Chondrocyte (in vitro differentiated cells): Measurements from ENCODE around the gene TRIM17. TPM values are rescaled to one million over a fixed set of nuclear protein-coding genes. Genes with fewer than 3 reads are reported as not detected.

Experiments
- DNase-seq: peaks from one replicate; pipeline ENCODE4 v3.0.0; 2021; ENCODE audit warnings: mixed read lengths, low spot score
- H3K27ac Mint-ChIP-seq: one replicate; pipeline ENCODE4 v1.8.0; 2021; ENCODE audit warnings: mild to moderate bottlenecking, moderate library complexity, mixed read lengths; ENCODE audit not compliant: unreplicated experiment
- H3K27me3 Mint-ChIP-seq: 2 replicates; pipeline ENCODE4 v1.8.0; 2021; ENCODE audit warnings: low read depth, mixed read lengths
- H3K36me3 Mint-ChIP-seq: 2 replicates; pipeline ENCODE4 v1.8.0; 2021; ENCODE audit warnings: low read depth, mixed read lengths
- H3K4me1 Mint-ChIP-seq: 2 replicates; pipeline ENCODE4 v1.8.0; 2021; ENCODE audit warnings: low read depth, mild to moderate bottlenecking, mixed read lengths
- H3K4me3 Mint-ChIP-seq: one replicate; pipeline ENCODE4 v1.8.0; 2021; ENCODE audit warnings: mild to moderate bottlenecking, moderate library complexity, mixed read lengths; ENCODE audit not compliant: unreplicated experiment
- H3K9me3 Mint-ChIP-seq: 2 replicates; pipeline ENCODE4 v1.8.0; 2021; ENCODE audit warnings: low read depth, mixed read lengths
- total RNA-seq: library from RNA; stranded (reverse); gene quantifications from 3 replicates; pipeline ENCODE4 v1.2.1, GENCODE V29; 2021
- TF ChIP-seq, protein P1 (sequence below): fragments of 200-600 bp; sonication (generic); IDR thresholded peaks from 2 replicates; pipeline ENCODE4 v1.5.0; 2021; ENCODE audit warnings: antibody characterized with exemption, mild to moderate bottlenecking, moderate library complexity

Gene TRIM17
- total RNA-seq, 1 donor from 2014 or later: 0.35 TPM

- peak; percentile 82 for DNase-seq
- H3K27ac Mint-ChIP-seq: peak overlapping the region; percentile 43
- peaks cover 8% of the 10 kb centered on the region for H3K4me1 Mint-ChIP-seq
- H3K9me3 Mint-ChIP-seq: no peaks in the 10 kb centered on the region
- TF ChIP-seq, protein P1, sequence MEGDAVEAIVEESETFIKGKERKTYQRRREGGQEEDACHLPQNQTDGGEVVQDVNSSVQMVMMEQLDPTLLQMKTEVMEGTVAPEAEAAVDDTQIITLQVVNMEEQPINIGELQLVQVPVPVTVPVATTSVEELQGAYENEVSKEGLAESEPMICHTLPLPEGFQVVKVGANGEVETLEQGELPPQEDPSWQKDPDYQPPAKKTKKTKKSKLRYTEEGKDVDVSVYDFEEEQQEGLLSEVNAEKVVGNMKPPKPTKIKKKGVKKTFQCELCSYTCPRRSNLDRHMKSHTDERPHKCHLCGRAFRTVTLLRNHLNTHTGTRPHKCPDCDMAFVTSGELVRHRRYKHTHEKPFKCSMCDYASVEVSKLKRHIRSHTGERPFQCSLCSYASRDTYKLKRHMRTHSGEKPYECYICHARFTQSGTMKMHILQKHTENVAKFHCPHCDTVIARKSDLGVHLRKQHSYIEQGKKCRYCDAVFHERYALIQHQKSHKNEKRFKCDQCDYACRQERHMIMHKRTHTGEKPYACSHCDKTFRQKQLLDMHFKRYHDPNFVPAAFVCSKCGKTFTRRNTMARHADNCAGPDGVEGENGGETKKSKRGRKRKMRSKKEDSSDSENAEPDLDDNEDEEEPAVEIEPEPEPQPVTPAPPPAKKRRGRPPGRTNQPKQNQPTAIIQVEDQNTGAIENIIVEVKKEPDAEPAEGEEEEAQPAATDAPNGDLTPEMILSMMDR: no peak
- no peaks in the 10 kb centered on the region for H3K36me3 Mint-ChIP-seq
- peak overlapping the region; percentile 87 for H3K4me3 Mint-ChIP-seq
- no peaks in the 10 kb centered on the region for H3K27me3 Mint-ChIP-seq
Observed at GRCh38 chr1:228378873-228379460, 37.7 kb downstream of the TRIM17 start.

GRCh38 chr1:228378090-228378872 is 38.4 kb downstream of the TRIM17 start:
- Mint-ChIP-seq H3K36me3 (no peaks in the 10 kb centered on the region), H3K4me3 (peak overlapping the region; percentile 87), H3K9me3 (no peaks in the 10 kb centered on the region), H3K27ac (no peak overlapping the region), H3K27me3 (no peaks in the 10 kb centered on the region), H3K4me1 (peaks cover 8% of the 10 kb centered on the region)
- DNase-seq: peak; percentile 93
- TF ChIP-seq, protein P1: peak; percentile 90

DNA sequence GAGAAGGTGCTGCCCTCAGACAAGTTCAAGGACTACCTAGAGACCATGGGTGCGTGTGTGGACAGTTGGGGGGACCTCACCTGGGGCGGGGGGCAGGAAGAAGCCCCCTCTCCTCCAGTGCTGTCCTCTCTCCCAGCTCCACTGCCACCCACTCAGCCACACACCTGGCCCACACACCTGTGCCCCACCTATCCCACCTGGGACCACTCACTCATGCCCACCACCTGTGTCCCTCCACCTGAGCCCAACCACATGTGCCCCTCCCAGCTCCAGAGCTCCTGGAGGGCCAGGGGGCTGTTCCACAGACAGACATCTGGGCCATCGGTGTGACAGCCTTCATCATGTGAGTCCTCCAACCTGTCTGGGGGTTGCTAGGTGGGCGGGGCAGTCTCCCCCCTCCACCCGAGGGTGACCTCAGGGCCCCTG is 39.0 kb downstream of the TRIM17 start:
- H3K4me1 Mint-ChIP-seq: peaks cover 8% of the 10 kb centered on the region
- TF ChIP-seq, protein P1: no peak
- H3K4me3 Mint-ChIP-seq: no peak overlapping the region
- H3K27me3 Mint-ChIP-seq: no peaks in the 10 kb centered on the region
- no peaks in the 10 kb centered on the region for H3K36me3 Mint-ChIP-seq
- no peak overlapping the region for H3K27ac Mint-ChIP-seq
- no peaks in the 10 kb centered on the region for H3K9me3 Mint-ChIP-seq
- no peak for DNase-seq

DNA sequence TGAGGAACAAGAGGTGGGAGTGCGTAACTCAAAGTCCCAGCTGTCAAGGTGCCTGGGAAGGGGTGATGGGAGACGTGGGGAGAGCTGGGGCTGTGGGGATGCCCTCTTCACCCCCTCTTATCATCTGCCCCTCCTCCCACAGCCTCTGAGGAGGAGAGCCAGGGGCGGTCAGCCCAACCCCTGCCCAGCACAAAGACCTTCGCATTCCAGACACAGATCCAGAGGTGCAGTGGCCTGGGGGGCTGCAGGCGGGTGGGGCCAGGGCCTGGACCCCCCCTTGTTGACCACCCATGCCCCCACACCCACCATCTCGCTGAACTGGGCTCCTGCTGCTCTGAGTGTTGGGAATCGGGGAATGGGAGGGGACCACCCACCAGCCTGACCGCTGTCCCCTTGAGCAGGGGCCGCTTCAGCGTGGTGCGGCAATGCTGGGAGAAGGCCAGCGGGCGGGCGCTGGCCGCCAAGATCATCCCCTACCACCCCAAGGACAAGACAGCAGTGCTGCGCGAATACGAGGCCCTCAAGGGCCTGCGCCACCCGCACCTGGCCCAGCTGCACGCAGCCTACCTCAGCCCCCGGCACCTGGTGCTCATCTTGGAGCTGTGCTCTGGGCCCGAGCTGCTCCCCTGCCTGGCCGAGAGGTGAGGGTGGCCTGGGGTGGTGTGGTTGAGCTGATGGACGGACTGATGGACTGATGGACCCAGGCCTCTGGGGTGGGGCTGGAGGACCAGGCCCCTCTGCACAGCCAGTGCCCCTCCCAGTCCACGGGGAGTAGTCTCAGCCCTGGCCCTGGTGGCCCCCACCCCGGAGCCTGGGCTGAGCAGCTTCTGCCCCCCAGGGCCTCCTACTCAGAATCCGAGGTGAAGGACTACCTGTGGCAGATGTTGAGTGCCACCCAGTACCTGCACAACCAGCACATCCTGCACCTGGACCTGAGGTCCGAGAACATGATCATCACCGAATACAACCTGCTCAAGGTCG is 39.7 kb downstream of the TRIM17 start:
- H3K36me3 Mint-ChIP-seq: no peaks in the 10 kb centered on the region
- no peak overlapping the region for H3K4me3 Mint-ChIP-seq
- DNase-seq: peak; percentile 88
- H3K27ac Mint-ChIP-seq: no peak overlapping the region
- H3K27me3 Mint-ChIP-seq: no peaks in the 10 kb centered on the region
- TF ChIP-seq, protein P1: no peak
- no peaks in the 10 kb centered on the region for H3K9me3 Mint-ChIP-seq
- H3K4me1 Mint-ChIP-seq: peaks cover 8% of the 10 kb centered on the region

DNA sequence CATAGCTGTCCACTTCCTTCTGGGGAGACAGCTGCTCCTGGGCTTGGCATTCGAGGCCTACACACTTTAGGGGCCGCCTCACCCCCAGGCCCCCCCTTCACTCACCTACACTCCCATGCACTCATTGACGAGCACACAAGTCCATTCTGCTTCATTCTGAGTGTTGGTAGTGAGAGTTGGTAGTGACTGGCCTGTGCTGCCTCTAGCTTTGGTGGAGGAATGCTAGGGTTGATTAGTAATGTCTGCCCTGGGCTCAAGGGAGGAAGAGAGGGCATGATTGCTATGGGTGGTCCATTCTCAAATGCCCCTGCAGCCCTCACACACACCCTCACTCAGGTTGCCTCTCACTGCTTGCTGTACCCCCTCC is 40.4 kb downstream of the TRIM17 start:
- Mint-ChIP-seq H3K27ac (no peak overlapping the region), H3K27me3 (no peaks in the 10 kb centered on the region), H3K4me3 (no peak overlapping the region), H3K4me1 (peaks cover 8% of the 10 kb centered on the region), H3K36me3 (no peaks in the 10 kb centered on the region), H3K9me3 (no peaks in the 10 kb centered on the region)
- TF ChIP-seq, protein P1: no peak
- DNase-seq: no peak
